ENCODE data around the gene NAXE. TPM values are rescaled to one million over a fixed set of nuclear protein-coding genes. Genes with fewer than 3 reads are reported as not detected.

The NAXE gene
- total RNA-seq, 1 donor from 2014 or later = 99.1 TPM

DNA sequence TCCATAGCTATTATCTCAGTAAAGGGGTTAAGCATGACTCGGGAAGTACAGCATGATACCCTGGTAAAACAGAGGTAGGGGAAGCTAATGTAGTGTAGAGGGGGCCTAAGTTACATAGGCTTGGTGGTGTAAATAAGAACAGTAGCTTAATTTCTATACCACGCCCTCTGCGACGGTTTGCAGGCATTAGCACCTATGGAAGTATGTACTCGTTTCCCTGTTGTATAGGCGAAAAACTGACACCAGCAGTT, 470 bp upstream of the NAXE start:
- no peaks in the 10 kb centered on the region for H3K27me3 Mint-ChIP-seq (ENCODE audit: low read depth)
- H3K9me3 Mint-ChIP-seq = no peaks in the 10 kb centered on the region
- DNase-seq (ENCODE audit: low spot score in 2 of 2, unreplicated experiment in 2 of 2) = no peak
- peak overlapping the region; percentile 86 for H3K4me3 Mint-ChIP-seq
- H3K36me3 Mint-ChIP-seq = peaks cover 7% of the 10 kb centered on the region
- TF ChIP-seq CTCF (IDR thresholded peaks at IDR 0.05; ENCODE audit: unreplicated experiment) = no peak
- peak overlapping the region; percentile 89 for H3K27ac Mint-ChIP-seq
- H3K4me1 Mint-ChIP-seq = peaks cover 24% of the 10 kb centered on the region

- no peak for DNase-seq (ENCODE audit: low spot score in 2 of 2, unreplicated experiment in 2 of 2)
- Mint-ChIP-seq H3K36me3 (peaks cover 14% of the 10 kb centered on the region), H3K4me3 (peak overlapping the region; percentile 86), H3K27me3 (ENCODE audit: low read depth) (no peaks in the 10 kb centered on the region), H3K9me3 (no peaks in the 10 kb centered on the region), H3K4me1 (peaks cover 24% of the 10 kb centered on the region), H3K27ac (peak overlapping the region; percentile 77)
- TF ChIP-seq CTCF (IDR thresholded peaks at IDR 0.05; ENCODE audit: unreplicated experiment) = no peak
These were observed 758 bp downstream of the NAXE start for GRCh38 chr1:156592158-156592909.

- Mint-ChIP-seq H3K36me3 (peaks cover 15% of the 10 kb centered on the region), H3K27me3 (ENCODE audit: low read depth) (no peaks in the 10 kb centered on the region), H3K9me3 (no peaks in the 10 kb centered on the region), H3K4me3 (peak overlapping the region; percentile 86), H3K4me1 (peaks cover 24% of the 10 kb centered on the region), H3K27ac (peak overlapping the region; percentile 77)
- no peak for TF ChIP-seq CTCF (IDR thresholded peaks at IDR 0.05; ENCODE audit: unreplicated experiment)
- DNase-seq (ENCODE audit: low spot score in 2 of 2, unreplicated experiment in 2 of 2) = no peak
These were observed 1.5 kb downstream of the NAXE start for GRCh38 chr1:156592910-156593660.

GRCh38 chr1:156593661-156593989, 2.0 kb downstream of the NAXE start:
- H3K27me3 Mint-ChIP-seq (ENCODE audit: low read depth) = no peaks in the 10 kb centered on the region

GRCh38 chr1:156594190-156594589, 2.6 kb downstream of the NAXE start:
- Mint-ChIP-seq H3K27me3 (ENCODE audit: low read depth) (no peaks in the 10 kb centered on the region), H3K36me3 (peaks cover 19% of the 10 kb centered on the region), H3K4me1 (peaks cover 24% of the 10 kb centered on the region), H3K9me3 (no peaks in the 10 kb centered on the region), H3K27ac (peak overlapping the region; percentile 53), H3K4me3 (no peak overlapping the region)
- no peak for TF ChIP-seq CTCF (IDR thresholded peaks at IDR 0.05; ENCODE audit: unreplicated experiment)
- DNase-seq (ENCODE audit: low spot score in 2 of 2, unreplicated experiment in 2 of 2) = no peak

More at GRCh38 chr1:156593661-156593989, 2.0 kb downstream of the NAXE start:
- Mint-ChIP-seq H3K9me3 (no peaks in the 10 kb centered on the region), H3K27ac (no peak overlapping the region), H3K36me3 (peaks cover 19% of the 10 kb centered on the region), H3K4me3 (no peak overlapping the region), H3K4me1 (peaks cover 24% of the 10 kb centered on the region)
- no peak for DNase-seq (ENCODE audit: low spot score in 2 of 2, unreplicated experiment in 2 of 2)
- TF ChIP-seq CTCF (IDR thresholded peaks at IDR 0.05; ENCODE audit: unreplicated experiment) = no peak
